Measurements from ENCODE around the gene LRRC4B.

LRRC4B gene

DNA sequence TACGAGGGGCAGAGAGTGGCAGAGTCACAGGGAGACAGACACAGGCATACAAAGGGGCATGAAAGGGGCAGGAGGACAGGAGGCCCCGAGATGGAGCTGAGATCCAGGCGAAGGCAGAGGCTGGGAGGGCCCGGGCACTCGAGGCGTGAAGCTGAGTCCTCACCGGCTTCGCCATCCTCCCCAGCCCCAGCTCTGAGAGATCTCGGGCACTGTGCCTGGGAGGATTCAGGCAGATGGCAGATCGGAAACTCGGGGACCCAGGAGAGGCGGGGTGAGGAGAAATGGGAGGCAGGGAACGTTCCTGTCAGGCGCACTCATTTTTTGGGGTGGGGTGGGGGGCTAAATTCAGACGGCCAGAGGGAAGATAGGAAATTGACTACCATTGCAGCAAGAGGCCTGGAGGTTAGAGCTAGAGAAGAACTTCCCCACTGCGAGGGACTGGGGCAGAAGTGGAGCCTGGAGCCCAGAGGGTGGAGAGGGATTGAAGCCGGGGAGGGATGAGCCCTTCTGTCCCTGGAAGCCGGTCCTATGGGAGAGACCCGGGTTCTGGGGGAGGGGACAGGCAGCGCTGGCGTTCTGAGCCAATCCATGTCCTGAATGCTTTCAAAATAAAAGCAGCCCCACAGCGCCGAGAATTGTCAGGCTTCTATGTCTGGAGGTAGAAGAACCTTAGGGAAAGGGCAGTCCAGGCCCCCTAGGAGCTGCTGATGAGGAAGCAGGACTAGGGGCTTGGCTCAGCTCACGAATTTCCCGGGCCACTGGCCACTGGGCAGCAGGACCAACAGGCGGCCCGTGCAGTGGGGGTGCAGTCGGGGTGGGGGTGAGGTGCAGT is 12.6 kb downstream of the LRRC4B start:
- Histone ChIP-seq H3K9ac (ENCODE audit: low read length) (no peak overlapping the region), H3K4me1 (ENCODE audit: control insufficient read depth, insufficient read depth, low read length) (peaks cover 4% of the 10 kb centered on the region), H3K36me3 (ENCODE audit: control insufficient read depth, insufficient read depth, low read length) (no peaks in the 10 kb centered on the region), H3K27me3 (ENCODE audit: control insufficient read depth, insufficient read depth, low read length) (peaks cover 51% of the 10 kb centered on the region), H3K4me3 (ENCODE audit: low read length) (no peak overlapping the region), H3K9me3 (ENCODE audit: control insufficient read depth, low read length) (no peaks in the 10 kb centered on the region)

DNA sequence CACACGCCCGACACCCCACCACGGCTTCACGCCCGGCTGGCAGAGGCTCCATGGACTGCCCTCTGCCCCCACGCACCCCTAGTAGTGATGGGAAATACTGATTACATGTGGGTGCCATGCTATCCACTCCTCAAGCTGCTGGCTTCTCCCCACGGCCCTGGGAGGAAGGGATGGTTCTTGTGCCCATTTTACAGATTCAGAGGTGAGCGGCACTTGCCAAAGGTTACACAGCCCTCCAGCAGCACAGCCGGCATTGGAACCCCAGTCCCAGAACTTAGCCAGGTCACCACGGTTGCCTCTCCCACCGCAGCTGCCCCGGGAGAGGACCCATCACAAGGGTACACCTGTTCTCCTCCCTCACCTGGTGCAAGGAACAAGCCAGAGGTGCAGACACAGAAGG is 13.2 kb downstream of the LRRC4B start:
- H3K9ac ChIP-seq (ENCODE audit: low read length): no peak overlapping the region
- H3K27me3 ChIP-seq (ENCODE audit: control insufficient read depth, insufficient read depth, low read length): peaks cover 51% of the 10 kb centered on the region
- H3K4me3 ChIP-seq (ENCODE audit: low read length): no peak overlapping the region
- H3K36me3 ChIP-seq (ENCODE audit: control insufficient read depth, insufficient read depth, low read length): no peaks in the 10 kb centered on the region
- H3K9me3 ChIP-seq (ENCODE audit: control insufficient read depth, low read length): no peaks in the 10 kb centered on the region
- peaks cover 4% of the 10 kb centered on the region for H3K4me1 ChIP-seq (ENCODE audit: control insufficient read depth, insufficient read depth, low read length)

DNA sequence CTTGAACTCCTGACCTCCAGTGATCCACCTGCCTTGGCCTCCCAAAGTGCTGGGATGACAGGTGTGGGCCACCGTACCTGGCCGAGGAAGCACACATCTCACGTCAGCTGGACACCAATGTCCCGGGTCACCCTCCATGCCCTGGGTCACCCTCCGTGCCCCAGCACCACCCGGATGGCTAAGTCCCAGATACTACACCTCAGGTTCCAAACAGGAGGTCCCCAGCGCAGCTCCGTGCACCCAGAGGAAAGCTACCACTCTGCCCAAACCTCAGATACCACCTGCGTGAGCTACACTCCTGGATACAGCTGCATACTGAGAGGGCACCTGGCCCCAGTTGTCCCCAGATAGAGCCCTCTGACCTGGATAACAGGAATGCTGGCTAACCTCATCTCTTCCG is 14.0 kb downstream of the LRRC4B start:
- no peak overlapping the region for H3K9ac ChIP-seq (ENCODE audit: low read length)
- peaks cover 51% of the 10 kb centered on the region for H3K27me3 ChIP-seq (ENCODE audit: control insufficient read depth, insufficient read depth, low read length)
- no peaks in the 10 kb centered on the region for H3K9me3 ChIP-seq (ENCODE audit: control insufficient read depth, low read length)
- H3K4me1 ChIP-seq (ENCODE audit: control insufficient read depth, insufficient read depth, low read length): peaks cover 4% of the 10 kb centered on the region
- H3K36me3 ChIP-seq (ENCODE audit: control insufficient read depth, insufficient read depth, low read length): no peaks in the 10 kb centered on the region
- H3K4me3 ChIP-seq (ENCODE audit: low read length): no peak overlapping the region

DNA sequence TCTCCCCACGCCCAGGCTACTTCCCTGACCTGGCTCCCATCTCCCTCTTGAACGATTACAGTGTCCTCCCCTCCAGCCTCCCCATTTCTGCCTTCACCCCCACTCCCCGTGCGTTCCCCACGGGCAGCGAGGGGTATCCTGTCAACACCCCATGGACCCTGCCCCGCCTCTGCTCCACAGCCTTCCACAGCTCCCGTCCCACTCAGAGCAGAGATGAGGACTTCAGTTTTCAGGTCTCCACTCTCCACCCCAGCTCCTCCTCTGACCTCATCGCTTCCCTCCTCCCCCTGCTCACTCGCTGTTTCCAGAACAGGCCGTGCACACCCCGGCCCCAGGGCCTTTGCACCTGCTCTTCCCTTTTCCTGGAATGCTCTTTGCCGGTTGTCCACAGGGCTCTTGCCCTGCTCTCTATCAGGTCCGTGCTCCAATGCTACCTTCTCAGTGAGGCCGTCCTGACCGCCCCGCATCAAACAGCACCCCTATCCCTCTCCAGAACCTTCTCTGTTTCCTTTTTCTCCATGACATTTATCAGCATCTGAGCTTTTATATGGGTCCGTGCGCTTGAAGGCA is 15.0 kb downstream of the LRRC4B start:
- Histone ChIP-seq H3K9me3 (ENCODE audit: control insufficient read depth, low read length) (no peaks in the 10 kb centered on the region), H3K4me1 (ENCODE audit: control insufficient read depth, insufficient read depth, low read length) (peaks cover 4% of the 10 kb centered on the region), H3K9ac (ENCODE audit: low read length) (no peak overlapping the region), H3K36me3 (ENCODE audit: control insufficient read depth, insufficient read depth, low read length) (no peaks in the 10 kb centered on the region), H3K27me3 (ENCODE audit: control insufficient read depth, insufficient read depth, low read length) (peaks cover 52% of the 10 kb centered on the region), H3K4me3 (ENCODE audit: low read length) (no peak overlapping the region)

GRCh38 chr19:50552540-50552939 is 15.7 kb downstream of the LRRC4B start:
- no peaks in the 10 kb centered on the region for H3K9me3 ChIP-seq (ENCODE audit: control insufficient read depth, low read length)
- no peaks in the 10 kb centered on the region for H3K36me3 ChIP-seq (ENCODE audit: control insufficient read depth, insufficient read depth, low read length)
- no peak overlapping the region for H3K4me3 ChIP-seq (ENCODE audit: low read length)
- peaks cover 52% of the 10 kb centered on the region for H3K27me3 ChIP-seq (ENCODE audit: control insufficient read depth, insufficient read depth, low read length)
- peaks cover 4% of the 10 kb centered on the region for H3K4me1 ChIP-seq (ENCODE audit: control insufficient read depth, insufficient read depth, low read length)
- no peak overlapping the region for H3K9ac ChIP-seq (ENCODE audit: low read length)

DNA sequence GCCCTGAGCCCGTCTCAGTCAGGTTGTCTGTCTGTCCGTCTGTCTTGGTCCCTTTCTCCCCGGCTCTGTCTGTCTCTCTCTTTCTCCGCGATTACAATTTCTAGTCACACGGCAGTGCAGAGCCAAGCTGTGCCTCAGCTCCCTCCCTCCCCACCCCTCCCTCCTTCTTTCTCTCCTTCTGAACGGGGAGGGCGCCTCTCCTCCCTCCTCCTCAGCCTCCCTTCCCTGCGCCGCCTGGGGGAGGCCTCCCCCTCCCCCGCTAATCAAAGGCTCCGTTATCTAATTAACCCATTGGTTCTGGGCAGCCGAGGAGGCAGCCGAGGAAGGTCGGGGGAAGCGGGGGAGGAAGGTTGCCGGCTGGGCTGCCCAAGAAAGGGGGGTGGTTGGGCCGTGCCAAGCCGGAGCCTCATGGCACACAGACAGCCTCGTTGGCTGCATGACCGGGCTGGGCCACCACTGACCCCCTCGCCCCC is 16.5 kb downstream of the LRRC4B start:
- H3K36me3 ChIP-seq (ENCODE audit: control insufficient read depth, insufficient read depth, low read length): no peaks in the 10 kb centered on the region
- H3K9ac ChIP-seq (ENCODE audit: low read length): no peak overlapping the region
- H3K27me3 ChIP-seq (ENCODE audit: control insufficient read depth, insufficient read depth, low read length): peaks cover 46% of the 10 kb centered on the region
- no peak overlapping the region for H3K4me3 ChIP-seq (ENCODE audit: low read length)
- peaks cover 4% of the 10 kb centered on the region for H3K4me1 ChIP-seq (ENCODE audit: control insufficient read depth, insufficient read depth, low read length)
- H3K9me3 ChIP-seq (ENCODE audit: control insufficient read depth, low read length): no peaks in the 10 kb centered on the region

DNA sequence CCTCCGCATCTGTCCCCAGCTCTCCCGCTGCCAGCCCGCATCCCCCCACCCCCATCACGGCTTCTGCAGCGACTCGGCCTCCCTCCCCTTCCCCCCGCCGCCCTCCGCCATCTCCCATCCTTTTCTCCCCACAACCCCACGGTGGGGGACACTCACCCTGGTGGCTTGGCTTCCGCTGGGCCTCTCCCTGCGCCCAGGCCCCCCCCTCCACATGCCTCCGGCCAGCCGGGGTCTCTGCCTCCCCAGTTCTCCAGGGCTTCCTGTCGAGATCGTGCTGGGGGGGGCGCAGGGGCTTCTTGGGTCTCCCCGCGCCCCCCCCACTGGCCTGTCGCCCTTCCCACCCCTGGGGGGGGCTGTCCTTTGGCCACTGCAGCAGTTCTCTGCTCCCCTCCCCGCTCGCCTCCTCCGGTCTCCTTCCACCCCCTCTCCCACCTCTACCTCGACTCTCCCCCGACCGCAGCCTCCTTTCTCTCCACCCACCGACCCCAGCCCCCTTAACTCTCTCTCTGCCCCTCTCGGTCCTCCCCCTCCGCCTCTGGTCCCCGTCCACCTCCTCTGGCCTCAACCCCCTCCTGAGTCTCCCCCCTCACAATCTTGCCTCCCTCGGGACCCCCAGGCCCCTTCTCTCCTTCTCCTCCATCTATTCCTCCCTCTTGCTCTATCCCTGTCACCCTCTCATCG is 17.1 kb downstream of the LRRC4B start:
- Histone ChIP-seq H3K4me3 (ENCODE audit: low read length) (no peak overlapping the region), H3K9me3 (ENCODE audit: control insufficient read depth, low read length) (no peaks in the 10 kb centered on the region), H3K9ac (ENCODE audit: low read length) (no peak overlapping the region), H3K4me1 (ENCODE audit: control insufficient read depth, insufficient read depth, low read length) (peaks cover under 1% of the 10 kb centered on the region), H3K36me3 (ENCODE audit: control insufficient read depth, insufficient read depth, low read length) (no peaks in the 10 kb centered on the region), H3K27me3 (ENCODE audit: control insufficient read depth, insufficient read depth, low read length) (peaks cover 40% of the 10 kb centered on the region)

GRCh38 chr19:50550594-50550966 is 17.7 kb downstream of the LRRC4B start:
- Histone ChIP-seq H3K9ac (ENCODE audit: low read length) (no peak overlapping the region), H3K36me3 (ENCODE audit: control insufficient read depth, insufficient read depth, low read length) (no peaks in the 10 kb centered on the region), H3K9me3 (ENCODE audit: control insufficient read depth, low read length) (no peaks in the 10 kb centered on the region), H3K27me3 (ENCODE audit: control insufficient read depth, insufficient read depth, low read length) (peaks cover 34% of the 10 kb centered on the region), H3K4me1 (ENCODE audit: control insufficient read depth, insufficient read depth, low read length) (no peaks in the 10 kb centered on the region), H3K4me3 (ENCODE audit: low read length) (no peak overlapping the region)

DNA sequence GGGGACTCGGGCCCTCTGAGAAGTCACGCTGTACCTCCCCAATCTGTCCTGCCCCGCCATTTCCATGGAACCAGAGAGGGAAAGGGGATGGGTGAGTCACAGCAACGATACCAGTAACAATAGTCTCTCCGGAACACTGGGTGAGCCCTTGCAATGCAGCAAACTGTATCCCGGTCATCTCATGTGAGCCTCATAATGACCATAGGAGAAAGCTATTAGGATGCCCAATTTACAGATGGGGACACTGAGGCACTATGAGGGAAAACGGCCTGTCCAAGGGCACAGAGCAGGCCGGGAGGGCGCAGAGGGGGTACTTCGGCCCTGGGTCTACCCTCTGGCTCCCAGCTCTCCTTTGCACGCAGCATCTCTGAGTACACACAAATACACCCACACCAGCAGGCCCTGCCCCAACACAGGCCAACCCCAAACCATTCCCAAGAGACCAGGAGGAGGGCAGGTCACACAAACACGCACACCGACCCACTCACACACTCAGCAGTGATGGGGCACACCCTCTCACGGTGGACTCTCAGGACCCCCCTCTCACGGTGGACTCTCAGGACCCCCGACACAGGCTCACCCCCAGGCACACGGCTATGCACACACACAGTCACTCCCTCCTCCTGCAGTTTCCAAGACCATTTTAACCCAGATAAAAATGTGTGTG is 18.2 kb downstream of the LRRC4B start:
- no peaks in the 10 kb centered on the region for H3K36me3 ChIP-seq (ENCODE audit: control insufficient read depth, insufficient read depth, low read length)
- H3K4me3 ChIP-seq (ENCODE audit: low read length): no peak overlapping the region
- peaks cover 29% of the 10 kb centered on the region for H3K27me3 ChIP-seq (ENCODE audit: control insufficient read depth, insufficient read depth, low read length)
- no peaks in the 10 kb centered on the region for H3K9me3 ChIP-seq (ENCODE audit: control insufficient read depth, low read length)
- no peak overlapping the region for H3K9ac ChIP-seq (ENCODE audit: low read length)
- H3K4me1 ChIP-seq (ENCODE audit: control insufficient read depth, insufficient read depth, low read length): no peaks in the 10 kb centered on the region

DNA sequence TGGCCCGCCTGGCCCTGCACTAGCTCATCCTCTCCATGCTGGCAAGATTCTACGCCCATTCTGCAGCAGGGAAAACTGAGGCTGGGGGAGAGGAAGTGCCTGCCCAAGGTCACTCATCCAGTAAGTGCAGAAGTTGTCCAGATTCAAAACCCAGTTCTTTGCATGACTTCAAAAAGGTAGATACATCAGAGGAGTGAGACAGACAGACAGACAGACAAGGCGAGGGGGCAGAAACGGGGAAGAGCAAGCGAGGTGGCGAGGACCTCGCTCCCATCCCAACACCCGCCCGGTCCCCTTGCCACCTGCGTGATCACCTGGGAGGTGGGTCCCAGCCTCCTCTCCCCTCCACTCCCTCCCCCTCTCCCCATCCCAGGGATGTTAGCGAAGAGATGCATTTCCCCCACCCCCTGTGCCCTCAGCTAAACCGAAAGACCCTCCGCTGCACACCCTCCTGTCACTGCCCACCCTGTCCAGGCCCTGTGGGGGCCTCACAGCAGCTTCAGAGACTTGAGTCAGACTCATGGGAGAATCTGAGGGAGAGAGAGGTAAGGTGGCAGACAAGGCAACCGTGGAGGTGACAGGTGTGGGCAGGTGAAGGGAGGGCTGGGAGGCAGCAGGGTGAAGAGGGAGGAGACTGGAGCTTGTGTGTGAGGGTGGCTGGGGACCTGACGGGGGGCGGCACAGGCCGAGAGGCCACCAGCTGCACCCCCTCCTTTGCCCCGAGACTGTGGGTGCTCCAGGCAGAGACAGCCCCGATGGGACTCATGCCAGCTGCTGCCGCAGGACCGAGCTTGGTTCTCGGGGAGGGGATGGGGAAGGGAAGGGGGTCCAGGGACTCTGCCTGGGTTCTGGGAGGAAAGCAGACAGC is 18.9 kb downstream of the LRRC4B start:
- H3K27me3 ChIP-seq (ENCODE audit: control insufficient read depth, insufficient read depth, low read length): peaks cover 21% of the 10 kb centered on the region
- no peak overlapping the region for H3K9ac ChIP-seq (ENCODE audit: low read length)
- H3K36me3 ChIP-seq (ENCODE audit: control insufficient read depth, insufficient read depth, low read length): no peaks in the 10 kb centered on the region
- H3K4me3 ChIP-seq (ENCODE audit: low read length): no peak overlapping the region
- H3K9me3 ChIP-seq (ENCODE audit: control insufficient read depth, low read length): no peaks in the 10 kb centered on the region
- H3K4me1 ChIP-seq (ENCODE audit: control insufficient read depth, insufficient read depth, low read length): no peaks in the 10 kb centered on the region
